ENCODE measurements around the gene PAK6.

- no peak for TF ChIP-seq POLR2A (IDR thresholded peaks at IDR 0.05; ENCODE audit: low read depth, low read length)
- no peak for TF ChIP-seq POLR2AphosphoS5 (IDR thresholded peaks at IDR 0.05; ENCODE audit: low read depth, low read length)
- no peak for TF ChIP-seq SPI1 (IDR thresholded peaks at IDR 0.05; ENCODE audit: low read depth, low read length)
- TF ChIP-seq PAX5 (IDR thresholded peaks at IDR 0.05; ENCODE audit: insufficient read depth, low read length, severe bottlenecking): no peak
Observed at GRCh38 chr15:40245666-40246450, 7.0 kb downstream of the PAK6 start.

Data from GM12891 (cell line).